Measurements from ENCODE around the gene CREBL2. TPM values are rescaled to one million over a fixed set of nuclear protein-coding genes. Genes with fewer than 3 reads are reported as not detected.
"Not testable (repeated sequence)": the region's sequence is repeated elsewhere in the genome, so short reads cannot be mapped to it uniquely, and the experiment has no call there.

CREBL2 gene
- total RNA-seq, 1 donor from 2014 or later: 23.3 TPM

GRCh38 chr12:12595929-12596328 is 15.7 kb upstream of the CREBL2 start:
- not testable (repeated sequence) for ATAC-seq; DNase-seq (ENCODE audit: low spot score)

DNA sequence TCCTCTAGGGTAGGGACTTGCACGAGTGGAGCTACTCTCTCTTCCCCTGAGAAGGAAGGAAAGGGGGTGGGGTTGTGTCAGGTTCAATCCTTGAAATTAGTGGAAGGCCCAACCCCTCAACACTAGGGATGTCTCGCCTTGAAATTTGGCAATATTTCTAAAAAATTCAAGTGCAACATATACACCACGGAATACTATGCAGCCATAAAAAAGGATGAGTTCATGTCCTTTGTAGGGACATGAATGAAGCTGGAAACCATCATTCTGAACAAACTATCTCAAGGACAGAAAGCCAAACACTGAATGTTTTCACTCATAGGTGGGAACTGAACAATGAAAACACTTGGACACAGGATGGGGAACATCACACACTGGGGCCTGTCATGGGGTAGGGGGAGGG is 15.1 kb upstream of the CREBL2 start:
- not testable (repeated sequence) for DNase-seq (ENCODE audit: low spot score); ATAC-seq

DNA sequence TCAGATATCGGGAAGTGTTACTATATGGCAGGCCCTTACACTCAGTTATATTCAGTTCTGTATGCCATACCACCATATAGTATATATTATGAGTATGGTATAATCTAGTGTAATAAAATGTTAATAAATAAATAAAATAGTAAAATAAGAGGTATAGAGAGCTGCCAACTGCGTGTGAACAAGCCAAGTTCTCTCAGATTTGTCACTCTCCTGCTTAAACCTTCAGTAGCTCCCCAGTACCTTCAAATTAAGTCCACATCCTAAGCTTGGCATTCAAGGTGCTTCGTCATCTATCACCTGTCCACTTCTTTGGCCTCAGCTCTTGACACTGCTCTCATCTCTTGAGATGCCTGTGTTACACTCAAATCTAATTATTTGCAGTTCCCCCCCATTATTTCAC is 12.8 kb upstream of the CREBL2 start:
- DNase-seq (ENCODE audit: low spot score) (no peak), ATAC-seq (no peak)

- no peak for ATAC-seq
- no peak for DNase-seq (ENCODE audit: low spot score)
These were observed 11.7 kb upstream of the CREBL2 start for GRCh38 chr12:12599750-12600643.

- DNase-seq (ENCODE audit: low spot score): no peak
These were observed 11.0 kb upstream of the CREBL2 start for GRCh38 chr12:12600659-12601058.

DNA sequence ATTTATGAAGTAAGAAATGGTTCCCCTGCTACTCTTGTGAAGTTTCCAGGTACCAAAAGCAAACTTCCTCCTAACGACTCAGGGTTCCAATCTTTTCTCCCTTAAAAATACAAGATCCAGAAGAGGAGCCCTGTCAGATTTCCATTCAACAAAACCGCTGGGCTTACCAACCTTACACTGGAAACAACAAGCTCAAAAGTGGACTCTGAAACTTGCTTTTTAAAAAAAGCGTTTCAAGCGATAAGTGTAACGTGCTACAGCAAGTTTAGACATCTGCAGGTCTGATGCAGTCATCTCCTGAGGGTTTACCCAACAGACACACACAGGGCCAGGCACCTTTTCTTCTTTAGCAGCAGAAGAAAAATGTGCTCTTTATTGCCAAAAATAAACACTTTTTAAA is 6.9 kb upstream of the CREBL2 start:
- ATAC-seq: no peak
- DNase-seq (ENCODE audit: low spot score): no peak

More at GRCh38 chr12:12600659-12601058, 11.0 kb upstream of the CREBL2 start:
- peak; percentile 23 for ATAC-seq

DNA sequence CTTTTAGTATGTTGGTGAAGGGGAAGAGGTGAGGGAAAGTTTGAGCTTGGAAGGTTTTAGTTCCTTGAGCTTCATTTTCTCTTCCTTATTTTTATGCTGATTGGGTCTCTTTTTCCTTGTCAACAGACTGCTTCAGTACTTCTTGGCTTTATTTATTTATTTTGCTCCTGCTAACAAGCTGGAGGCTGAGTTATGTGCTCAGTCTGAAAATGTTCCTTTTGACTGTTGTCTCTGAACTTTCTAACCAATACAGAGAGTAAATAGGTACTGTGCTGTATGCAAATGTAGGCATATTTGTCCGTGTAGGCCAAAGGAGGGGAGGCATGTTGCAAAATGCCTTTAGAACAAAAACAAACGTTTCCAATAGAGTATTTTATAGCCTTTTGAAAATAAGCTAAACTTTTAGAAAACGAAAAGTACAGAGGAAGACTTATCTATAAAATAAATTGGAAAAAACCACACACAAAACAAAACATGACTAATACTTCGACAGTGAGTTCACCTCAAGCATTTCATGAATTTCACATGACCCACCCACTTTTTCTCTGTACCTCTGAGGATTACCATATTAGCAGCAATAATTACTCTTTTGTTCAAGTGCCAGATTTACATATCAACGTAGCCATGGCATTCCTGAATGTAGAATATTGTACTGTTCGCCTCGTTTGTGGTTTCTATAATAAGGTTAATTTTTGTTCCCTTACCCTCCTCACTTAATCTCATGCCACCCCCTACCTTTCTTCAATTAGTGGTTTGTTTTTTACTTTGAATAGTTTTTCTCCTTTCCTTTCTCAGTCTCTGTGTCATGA is 4.7 kb upstream of the CREBL2 start:
- DNase-seq (ENCODE audit: low spot score) (no peak), ATAC-seq (no peak)

- ATAC-seq (no peak), DNase-seq (ENCODE audit: low spot score) (no peak)
These were observed 3.1 kb upstream of the CREBL2 start for GRCh38 chr12:12608557-12608957.

DNA sequence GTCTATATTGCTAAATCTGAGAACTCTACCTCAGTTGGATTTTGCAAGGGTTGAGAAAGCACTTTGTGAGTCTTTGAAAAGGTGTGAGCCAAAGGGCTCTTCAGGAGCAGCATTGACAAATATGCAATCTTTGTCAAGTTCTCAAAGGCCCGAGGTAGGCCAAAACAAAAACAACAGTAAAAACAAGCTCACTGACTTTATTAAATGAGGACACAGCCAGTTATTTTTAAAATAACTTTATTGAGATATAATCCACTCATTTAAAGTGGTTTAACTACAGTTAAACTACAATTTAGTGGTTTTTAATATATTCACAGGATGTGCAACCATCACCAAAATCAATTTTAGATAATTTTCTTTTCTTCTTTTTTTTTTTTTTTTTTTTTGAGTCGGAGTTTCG is 2.0 kb upstream of the CREBL2 start:
- DNase-seq (ENCODE audit: low spot score) (no peak), ATAC-seq (no peak)

DNA sequence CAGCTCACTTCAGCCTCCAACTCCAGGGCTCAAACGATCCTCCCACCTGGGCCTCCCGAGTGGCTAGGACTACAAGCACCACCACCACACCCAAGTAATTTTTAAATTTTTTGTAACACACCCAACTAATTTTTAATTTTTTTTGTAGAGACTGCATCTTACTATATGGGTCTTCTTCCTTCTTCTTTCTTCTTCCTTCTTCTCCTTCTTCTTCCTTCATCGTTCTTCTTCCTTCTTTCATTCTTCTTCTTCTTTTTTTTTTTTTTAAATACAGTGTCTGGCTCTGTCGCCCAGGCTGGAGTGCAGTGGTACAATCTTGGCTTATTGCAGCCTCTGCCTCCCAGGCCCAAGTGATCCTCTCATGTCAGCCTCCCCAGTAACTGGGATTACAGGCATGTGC is 965 bp upstream of the CREBL2 start:
- no peak for ATAC-seq
- DNase-seq (ENCODE audit: low spot score): no peak

GRCh38 chr12:12612358-12612757 is 682 bp downstream of the CREBL2 start:
- DNase-seq (ENCODE audit: low spot score): no peak
- peak; percentile 57 for ATAC-seq

GRCh38 chr12:12613344-12613743 is 1.7 kb downstream of the CREBL2 start:
- ATAC-seq: no peak
- no peak for DNase-seq (ENCODE audit: low spot score)

DNA sequence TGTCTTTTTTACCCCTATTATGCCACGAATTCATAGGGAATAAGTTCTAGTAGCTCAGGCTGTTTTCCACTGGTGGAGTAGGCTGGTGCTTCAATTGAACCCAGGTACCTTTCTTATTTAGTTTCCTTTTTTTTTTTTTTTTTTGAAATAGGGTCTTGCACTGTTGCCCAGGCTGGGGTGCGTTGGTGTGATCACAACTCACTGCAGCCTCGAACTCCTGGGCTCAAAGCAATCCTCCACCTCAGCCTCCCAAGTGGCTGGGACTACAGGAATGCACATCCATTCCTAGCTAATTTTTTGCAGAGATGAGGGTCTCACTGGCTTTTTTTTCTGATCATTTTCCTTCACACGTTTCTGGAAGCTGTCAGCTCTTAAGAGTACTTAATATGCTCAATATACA is 2.7 kb downstream of the CREBL2 start:
- ATAC-seq (no peak), DNase-seq (ENCODE audit: low spot score) (no peak)

DNA sequence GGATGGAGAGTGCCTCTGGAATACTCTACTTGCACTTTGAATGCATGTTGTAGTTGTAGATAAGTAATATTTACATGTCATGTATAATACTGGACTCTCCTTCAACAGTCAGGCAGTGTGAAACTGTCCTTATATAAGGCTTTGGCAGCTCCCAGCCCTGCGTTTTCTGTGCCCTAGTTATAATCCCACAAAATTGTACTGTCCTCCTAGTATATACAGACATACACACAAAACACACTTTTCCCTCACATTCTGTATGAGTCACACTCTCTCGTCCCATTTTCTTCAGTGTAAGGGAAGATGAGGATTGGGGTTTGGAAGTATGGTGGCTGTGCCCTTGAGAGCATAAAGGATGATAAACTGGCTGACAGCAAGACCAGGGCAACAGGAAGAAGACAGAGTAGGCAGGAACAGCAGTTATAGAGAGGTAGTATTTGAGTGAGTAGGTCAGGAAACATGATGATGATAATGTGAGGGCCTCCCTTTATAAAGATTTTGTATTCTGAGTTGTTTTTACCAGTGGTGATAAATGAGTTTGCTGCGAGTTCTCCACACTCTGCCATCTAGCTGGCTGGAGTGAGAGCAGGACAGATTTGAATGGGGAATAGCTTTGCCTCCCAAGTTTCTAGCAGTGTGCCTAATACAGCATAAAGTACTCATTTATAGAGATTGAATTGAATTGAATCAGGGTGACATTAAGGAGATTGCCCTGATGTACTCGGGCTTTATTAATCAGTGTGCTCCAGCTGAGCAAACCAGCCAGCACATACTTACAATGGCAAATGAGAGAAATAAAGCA is 5.0 kb downstream of the CREBL2 start:
- DNase-seq (ENCODE audit: low spot score): no peak
- ATAC-seq: no peak

DNA sequence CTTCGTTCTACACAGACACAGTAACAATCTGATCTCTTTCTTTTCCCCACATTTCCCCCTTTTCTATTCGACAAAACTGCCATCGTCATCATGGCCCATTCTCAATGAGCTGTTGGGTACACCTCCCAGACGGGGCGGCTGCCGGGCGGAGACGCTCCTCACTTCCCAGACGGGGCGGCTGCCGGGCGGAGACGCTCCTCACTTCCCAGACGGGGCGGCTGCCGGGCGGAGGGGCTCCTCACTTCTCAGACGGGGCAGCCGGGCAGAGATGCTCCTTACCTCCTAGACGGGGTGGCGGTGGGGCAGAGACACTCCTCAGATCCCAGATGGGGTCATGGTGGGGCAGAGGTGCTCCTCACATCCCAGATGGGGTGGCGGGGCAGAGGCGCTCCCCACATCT is 6.4 kb downstream of the CREBL2 start:
- ATAC-seq; DNase-seq (ENCODE audit: low spot score): not testable (repeated sequence)

DNA sequence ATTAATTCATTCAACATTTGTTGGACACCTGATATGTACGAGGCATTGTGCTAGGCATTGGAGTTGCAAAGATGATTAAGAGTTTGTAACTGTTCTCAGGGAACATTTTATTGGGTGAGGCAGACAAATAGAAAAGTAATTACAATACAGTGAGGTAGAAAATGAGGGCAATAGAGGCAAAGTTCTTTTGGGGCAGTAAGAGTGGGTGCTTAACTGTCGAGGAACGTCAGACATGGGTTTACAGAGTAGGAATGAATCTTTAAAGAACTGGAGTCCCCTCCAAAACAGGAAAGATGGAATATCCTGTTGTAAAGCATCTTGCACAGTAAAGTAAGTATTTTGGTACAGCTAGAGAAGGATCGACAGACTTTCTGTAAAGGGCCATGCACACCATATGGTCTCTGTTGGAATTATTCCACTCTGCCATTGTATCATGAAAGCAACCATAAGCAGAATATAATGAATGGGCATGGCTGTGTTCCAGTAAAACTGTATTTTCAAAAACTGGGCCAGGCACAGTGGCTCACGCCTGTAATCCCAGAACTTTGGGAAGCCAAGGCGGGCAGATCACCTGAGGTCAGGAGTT is 9.1 kb downstream of the CREBL2 start:
- no peak for DNase-seq (ENCODE audit: low spot score)
- no peak for ATAC-seq

GRCh38 chr12:12622418-12622817 is 10.7 kb downstream of the CREBL2 start:
- DNase-seq (ENCODE audit: low spot score): no peak
- ATAC-seq: no peak

- ATAC-seq: no peak
- DNase-seq (ENCODE audit: low spot score): no peak
These were observed 12.9 kb downstream of the CREBL2 start for GRCh38 chr12:12624498-12624992.

- DNase-seq (ENCODE audit: low spot score): no peak
- no peak for ATAC-seq
These were observed 14.8 kb downstream of the CREBL2 start for GRCh38 chr12:12626471-12626870.

GRCh38 chr12:12627308-12627827 is 15.7 kb downstream of the CREBL2 start:
- no peak for DNase-seq (ENCODE audit: low spot score)
- no peak for ATAC-seq

Data from left lobe of liver (tissue), 2 donors.